ENCODE measurements around the gene C2orf42.
"Not testable (repeated sequence)": the region's sequence is repeated elsewhere in the genome, so short reads cannot be mapped to it uniquely, and the experiment has no call there.

The C2orf42 gene

DNA sequence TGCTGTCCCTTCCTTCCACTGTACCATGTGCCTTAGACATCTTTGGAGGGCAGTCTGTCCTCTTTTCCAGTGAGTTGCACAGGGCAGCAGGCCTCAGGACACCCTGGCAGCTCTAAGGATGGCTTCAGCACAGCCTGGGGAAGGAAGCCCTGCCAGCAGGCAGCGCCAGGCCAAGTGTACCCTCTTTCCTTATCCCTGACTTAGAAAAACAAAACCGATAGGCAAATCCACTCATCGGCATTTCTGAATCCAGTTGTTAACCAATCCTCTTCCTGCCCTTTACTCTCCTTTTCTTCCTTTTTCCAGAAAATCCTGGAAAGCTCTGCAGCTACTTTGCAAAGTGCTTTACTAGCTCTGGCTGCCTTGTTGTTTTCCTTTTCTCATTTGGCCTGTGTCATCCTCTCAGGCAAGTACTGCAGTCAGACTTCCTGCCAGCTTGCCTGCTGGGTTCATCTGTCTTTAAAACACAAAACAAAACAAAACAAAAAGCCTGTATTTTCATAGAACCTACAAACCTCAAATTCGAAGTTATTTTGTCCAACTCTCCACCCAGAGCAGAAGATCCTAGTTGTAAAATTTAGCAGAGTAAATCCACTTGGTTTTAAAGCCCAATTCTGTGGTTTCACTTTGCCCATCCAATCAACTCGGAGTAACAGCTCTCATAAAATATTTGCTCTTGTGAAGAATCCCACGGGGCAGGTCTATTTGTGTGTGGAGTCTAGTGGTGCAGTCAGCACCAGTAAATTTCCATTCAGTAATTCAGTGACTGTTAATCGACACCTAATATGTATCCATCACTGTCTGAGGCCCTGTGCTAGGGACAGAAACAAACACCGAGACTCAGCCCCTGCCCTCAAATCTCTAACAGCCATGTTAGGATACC lies 58.3 kb downstream of the C2orf42 start:
- no peak for DNase-seq (ENCODE audit: low read depth, low spot score)

DNA sequence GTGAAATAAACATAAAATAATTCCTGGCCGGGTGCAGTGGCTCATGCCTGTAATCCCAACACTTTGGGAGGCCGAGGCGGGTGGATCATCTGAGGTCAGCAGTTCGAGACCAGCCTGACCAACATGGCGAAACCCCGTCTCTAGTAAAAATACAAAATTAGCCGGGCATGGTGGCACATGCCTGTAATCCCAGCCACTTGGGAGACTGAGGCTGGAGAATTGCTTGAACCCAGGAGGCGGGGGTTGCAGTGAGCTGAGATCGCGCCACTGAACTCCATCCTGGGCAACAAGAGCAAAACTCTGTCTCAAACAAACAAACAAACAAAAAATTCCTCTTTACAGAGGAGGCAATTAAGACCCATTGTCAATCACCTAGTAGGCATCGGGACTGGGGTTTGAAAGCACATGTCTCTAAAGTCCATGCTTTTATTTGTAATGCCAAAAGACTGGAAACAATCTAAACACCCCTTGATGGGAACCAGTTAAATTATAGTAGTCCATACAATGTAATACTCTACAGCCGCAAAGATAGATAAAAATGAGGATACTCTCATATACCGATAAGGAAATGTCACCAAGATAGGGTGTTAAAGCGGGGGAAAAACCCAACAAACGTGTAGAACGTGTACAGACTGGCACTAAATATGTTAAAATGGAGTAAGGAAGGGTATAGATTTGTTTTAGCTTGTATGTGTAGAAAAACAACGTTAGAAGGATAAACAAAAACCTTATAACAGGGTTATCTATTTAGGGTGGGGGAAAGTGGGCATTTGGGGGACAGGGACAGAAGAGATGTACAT lies 59.3 kb downstream of the C2orf42 start:
- DNase-seq (ENCODE audit: low read depth, low spot score), result not testable (repeated sequence)

DNA sequence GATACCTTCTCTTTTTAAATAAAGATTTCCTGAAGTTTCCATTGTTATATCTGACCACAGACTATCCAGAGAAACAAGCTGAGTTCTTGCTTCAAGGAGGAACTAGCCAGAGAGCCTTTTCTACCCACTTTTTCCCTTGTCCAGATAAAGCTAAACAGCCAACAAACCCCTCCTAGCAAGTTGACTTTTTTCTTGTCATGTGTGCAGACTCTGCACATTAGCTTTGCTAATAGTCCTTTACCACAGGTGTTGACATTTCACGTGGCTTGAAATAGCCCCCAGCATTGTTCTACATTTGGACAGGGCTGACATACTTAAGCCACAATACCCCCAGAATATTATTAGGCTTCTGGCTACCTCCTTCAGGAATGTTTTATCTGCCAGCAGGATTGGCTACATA lies 62.8 kb downstream of the C2orf42 start:
- DNase-seq (ENCODE audit: low read depth, low spot score), result no peak

DNA sequence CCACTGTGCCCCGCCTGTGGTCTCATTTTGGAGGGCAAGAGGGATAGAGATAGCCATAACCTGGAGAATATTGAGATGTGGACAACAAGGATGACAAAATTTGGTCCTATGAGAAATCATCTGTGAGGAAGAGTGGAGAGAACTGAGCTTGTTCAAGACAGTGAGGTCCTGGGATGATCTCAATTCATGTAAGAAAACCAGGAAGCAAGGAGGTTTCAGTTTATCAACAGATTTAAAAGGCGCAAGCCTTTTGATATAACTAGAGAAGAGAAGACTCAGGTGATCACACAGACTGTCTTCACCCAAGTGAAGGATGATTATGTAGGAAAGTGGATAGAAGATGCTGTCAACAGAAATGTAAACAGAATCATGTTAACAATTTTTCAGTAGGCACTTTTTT lies 64.4 kb downstream of the C2orf42 start:
- no peak for DNase-seq (ENCODE audit: low read depth, low spot score)

DNA sequence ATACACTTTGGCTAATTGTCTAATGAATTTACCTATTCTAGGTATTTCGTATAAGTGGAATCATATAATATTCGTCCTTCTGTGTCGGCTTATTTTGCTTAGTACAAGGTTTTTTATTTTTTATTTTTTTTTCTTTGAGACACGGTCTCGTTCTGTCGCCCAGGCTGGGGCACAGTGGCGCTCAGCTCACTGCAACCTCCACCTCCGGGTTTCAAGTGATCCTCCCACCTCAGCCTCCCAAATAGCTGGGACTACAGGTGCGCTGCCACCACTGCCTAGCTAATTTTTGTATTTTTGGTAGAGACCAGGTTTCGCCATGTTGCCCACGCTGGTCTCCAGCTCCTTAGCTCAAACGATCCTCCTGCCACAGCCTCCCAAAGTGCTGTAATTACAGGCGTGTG lies 65.3 kb downstream of the C2orf42 start:
- DNase-seq (ENCODE audit: low read depth, low spot score), result no peak

DNA sequence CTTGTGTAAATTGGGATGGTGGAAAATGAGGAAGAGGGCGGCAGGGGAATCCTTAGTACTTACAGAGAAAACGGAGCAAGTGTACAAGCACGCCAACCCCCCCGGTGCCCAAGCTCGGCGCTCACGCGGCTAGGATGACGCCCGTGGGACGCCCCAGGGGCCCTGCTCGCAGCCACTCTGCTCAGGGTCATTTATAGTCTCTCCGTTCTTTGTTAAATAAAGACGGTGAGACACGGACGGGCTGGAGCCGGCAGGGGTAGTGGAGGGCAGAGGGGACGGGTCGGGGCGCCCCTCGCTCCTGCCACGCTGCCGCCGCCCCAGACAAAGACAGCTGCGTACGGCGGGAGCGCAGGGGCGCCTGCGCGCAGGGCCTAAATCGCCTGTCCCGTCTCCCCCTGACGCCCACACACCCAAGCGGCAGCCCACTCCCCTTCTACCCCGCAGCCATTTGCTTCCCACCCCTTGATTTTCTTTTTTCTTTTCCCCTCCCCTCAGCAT lies 65.8 kb downstream of the C2orf42 start:
- no peak for DNase-seq (ENCODE audit: low read depth, low spot score)

DNA sequence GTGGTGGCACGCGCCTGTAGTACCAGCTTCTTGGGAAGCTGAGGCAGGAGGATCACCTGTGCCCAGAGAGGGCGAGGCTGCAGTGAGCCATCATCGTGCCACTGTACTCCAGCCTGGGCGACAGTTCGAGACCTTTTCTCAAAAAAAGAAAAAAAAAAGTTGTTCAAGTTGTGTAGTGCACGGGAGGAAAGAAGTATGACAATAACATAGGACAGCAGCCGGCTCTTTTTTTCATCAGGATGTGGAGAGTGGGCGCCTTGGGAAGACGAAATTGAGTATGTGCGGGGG lies 67.0 kb downstream of the C2orf42 start:
- DNase-seq (ENCODE audit: low read depth, low spot score), result no peak

DNA sequence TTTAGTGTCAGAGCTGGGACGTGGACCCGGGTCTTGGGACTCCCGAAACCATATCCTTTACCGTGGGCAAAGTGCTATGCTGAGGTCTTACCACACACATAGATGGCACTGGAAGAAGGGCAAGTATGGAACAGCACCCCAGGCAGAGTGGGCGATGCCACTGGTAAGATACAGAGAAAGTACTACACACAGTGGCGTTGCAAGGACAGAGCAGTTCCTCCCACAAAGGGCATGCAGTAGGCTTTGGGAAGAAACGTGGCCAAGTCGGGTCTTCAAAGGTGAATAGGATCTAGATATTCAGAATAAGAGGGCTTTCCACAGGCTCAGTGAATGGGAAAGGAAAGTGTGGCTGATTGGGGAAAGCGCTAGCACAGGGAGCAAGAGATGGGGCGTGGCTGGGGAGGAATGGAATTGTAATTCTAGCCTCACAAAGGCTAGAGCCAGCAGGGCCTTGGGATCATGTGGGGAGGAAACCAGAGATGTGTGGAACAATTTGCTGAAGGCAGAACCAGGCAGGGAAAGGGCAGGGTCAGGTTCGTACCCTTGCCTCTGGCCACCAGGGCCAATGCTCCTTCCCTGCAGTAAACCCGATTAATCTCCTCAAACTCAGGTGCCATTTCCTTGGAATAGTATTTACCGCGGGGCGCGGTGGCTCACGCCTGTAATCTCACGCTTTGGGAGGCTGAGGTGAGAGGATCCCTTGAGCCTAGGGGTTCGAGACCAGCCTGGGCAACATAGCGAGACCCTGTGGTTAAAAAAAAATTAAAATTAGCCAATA lies 67.6 kb downstream of the C2orf42 start:
- peak; percentile 88 for DNase-seq (ENCODE audit: low read depth, low spot score)

DNA sequence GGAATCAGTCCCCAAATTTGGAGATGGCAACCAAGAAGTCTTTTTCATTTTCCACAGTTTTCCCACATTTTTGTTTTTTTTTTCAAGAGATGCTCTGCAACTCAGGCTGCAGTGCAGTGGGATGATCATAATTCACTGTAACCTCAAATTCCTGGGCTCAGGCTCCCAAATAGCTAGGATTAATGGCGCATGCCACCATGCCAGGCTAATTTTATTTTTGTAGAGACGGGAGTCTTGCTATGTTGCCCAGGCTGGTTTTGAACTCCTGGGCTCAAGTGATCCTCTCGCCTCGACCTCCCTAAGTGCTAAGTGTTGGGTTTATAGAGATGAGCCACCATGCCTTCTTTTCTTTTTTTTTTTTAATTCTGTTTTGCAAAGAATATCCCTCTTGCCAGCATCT lies 68.3 kb downstream of the C2orf42 start:
- DNase-seq (ENCODE audit: low read depth, low spot score), result no peak

DNA sequence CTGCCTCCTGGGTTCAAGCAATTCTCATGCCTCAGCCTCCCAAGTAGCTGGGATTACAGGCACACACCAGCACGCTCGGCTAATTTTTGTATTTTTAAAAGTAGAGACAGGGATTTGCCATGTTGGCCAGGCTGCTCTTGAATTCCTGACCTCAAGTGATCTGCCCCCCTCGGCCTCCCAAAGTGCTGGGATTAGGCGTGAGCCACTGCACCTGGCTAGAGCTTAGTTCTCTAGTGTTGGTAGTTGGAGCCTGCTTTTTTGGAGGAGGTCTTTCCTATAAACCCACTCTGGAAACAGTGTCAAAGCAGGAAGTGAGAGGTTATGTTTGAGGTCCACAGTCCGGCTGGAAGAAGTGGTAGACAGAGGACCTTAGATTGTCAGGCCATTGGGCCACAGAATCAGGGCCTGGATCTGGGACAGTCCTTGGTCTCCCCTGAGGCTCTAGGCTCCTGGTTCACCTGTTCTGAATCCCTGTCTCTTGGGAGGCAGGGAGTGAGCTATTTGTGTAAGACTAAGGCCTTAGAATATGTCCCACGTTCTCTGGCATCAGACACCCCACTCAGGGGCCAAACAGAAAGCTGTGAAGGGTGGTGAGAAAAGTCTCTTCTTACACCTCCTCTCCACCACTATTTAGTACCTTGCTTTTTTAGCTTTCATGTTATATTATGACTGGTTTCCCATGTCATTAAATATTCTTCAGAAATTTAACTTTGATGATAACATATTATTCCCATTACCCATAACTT lies 69.0 kb downstream of the C2orf42 start:
- DNase-seq (ENCODE audit: low read depth, low spot score), result no peak

DNA sequence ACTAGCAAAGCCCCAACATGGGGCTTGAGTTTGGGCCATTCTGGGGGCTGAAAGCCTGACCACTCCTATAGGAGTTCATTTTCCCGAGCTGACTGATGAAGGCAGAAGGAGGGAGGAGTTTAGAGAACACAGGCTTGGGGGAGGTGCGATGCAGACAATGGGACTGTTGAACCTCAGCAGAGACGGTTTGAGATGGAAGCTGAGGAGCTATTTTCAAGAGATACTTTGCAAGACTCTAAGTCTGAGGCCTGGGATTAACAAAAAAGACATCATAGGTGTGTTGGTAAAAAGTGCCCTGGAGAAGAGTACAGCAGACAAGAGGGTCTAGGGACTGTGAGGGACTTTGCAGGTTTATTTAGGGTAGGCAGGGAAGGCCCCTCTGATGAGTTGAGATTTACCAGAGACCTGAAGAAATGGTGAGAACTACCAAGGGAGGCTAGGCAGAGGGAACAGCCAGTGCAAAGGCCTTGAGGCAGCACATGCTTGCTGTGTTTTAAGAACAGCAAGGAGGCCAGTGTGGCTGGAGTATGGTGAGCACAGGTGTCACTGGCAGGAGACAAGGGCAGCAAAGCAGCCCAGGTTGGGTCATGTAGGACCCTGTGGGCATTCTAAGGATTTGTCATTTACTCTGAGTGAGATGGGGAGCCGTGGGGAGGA lies 71.9 kb downstream of the C2orf42 start:
- peak; percentile 69 for DNase-seq (ENCODE audit: low read depth, low spot score)

DNA sequence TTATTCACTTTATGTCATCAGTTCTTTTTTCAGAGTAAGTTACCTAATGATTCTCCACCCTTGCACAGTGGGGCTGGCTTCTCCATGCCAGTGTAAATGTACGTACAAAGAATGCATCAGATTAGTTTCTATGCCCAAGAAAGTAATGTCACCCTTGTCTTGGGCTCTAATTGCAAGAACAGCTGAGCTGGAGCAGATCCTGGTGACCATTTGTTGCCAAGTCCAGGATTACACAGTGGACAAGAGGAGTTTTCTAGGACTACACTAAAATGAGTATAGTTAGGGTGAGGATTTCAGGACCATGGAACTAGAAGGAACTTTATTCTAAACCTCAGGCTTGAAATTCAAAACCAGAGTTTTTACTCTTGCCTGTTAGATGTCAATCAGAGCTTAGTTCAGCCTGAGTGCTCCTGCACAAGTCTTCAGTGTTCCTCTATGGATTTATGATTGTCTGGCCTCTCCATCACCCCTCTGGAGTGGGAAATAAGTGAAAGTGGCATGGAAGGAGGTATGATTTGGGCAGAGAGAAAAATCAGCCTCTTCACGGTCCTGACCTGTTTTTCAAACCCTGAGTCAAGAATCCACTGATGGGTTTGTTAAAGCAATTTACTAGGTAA lies 73.8 kb downstream of the C2orf42 start:
- no peak for DNase-seq (ENCODE audit: low read depth, low spot score)

DNA sequence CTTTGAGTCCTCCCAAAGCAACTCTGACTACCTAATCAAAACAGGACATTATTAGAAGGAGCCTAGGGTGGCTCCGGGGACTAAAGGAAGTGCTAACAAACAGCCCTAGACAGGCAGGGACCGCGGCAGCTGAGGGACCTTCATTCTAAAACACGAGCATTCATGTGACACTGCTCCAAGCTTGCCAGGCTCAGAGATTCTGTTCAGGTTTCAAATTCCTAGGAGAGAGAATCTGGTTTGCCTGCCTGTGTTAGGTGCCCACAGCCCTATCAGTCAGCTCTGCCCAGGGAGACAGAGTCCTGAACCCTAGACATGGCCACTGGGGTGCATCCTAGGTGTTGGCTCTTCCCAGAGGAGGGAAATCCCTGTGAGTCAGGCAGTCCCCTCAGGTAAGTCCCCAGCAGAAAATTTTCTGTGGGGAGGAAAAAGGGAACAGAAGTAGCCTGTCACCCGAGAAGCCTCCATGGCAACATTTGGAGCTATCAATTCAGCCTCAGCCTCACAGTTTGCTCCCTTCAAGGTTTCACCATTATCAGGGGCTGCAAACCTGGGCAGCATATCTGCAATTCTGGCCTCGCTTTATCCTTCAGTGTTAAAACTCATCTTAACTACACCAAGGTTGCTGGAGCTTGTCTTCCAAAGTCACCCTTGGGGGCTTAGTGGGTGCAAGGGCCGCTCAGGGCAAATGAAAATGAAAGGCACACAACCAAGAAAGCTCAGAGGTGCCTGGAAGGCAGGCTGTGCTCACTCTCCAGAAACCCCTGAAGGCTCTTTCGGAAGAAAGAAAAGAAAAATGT lies 75.0 kb downstream of the C2orf42 start:
- DNase-seq (ENCODE audit: low read depth, low spot score), result no peak

DNA sequence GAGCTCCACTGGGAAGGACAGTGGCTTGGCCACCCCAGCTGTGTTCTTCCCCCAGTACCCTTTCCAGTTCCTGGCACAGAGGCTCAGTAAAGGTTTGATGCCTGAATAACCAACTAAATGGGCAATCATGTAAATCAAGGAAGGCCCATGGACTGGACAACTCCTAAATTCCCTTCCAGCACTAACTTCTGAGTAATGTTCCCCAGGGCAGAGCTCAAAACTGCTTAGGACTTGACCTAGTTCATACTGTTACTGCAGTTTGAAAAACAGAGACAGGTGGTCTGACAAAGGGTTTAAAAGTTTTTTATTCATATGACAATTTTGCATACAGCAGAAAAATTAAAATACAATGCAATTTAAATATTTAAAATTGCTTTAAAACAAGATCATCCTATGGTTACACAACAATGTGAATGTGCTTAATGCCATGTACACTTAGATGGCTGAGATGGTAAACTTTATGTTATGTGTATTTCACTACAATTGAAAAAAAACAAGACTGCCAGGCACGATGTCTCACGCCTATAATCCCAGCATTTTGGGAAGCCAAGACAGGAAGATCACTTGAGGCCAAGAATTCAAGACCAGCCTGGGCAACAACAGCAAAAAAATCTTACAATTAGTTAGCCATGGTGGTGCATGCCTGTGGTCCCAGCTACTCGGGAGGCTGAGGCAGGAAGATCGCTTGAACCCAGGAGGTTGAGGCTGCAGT lies 77.3 kb downstream of the C2orf42 start:
- DNase-seq (ENCODE audit: low read depth, low spot score), result no peak

DNA sequence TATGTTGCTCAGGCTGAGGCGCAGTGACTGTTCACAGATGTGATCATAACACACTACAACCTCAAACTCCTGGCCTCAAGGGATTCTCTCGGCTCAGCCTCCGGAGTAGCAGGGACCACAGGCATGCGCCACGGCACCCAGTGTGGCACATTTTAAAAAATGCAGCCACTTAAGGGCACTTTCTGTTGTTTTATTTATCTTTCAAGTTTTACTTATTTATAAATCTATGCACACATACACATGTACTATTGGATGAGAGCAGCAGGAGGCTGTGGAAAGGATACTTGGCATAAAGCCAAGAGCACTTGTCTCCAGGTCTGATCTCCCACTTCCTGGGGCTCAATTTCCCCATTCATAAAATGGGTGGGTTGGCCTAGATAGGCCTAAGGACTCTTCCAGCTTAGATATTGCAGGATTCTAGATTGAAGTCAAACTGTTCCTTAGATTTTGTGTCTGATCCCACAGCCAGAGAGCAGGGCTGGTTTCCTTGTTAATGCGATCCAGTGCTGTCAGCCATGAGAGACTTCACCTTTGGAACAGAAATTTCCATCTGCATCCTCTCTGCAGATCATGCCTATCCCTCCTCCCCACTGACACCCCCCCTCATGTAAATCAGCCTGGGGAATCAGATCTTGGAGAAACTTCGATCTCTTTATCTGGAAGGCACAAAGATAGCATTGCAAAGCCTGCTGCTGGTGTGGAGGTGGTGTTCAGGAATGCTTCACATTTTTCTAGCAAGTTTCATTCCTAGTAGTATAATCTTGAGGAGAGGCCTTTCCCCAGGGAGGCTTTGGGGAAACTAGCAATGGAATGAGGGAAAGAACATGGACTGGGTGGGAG lies 78.8 kb downstream of the C2orf42 start:
- DNase-seq (ENCODE audit: low read depth, low spot score), result no peak

DNA sequence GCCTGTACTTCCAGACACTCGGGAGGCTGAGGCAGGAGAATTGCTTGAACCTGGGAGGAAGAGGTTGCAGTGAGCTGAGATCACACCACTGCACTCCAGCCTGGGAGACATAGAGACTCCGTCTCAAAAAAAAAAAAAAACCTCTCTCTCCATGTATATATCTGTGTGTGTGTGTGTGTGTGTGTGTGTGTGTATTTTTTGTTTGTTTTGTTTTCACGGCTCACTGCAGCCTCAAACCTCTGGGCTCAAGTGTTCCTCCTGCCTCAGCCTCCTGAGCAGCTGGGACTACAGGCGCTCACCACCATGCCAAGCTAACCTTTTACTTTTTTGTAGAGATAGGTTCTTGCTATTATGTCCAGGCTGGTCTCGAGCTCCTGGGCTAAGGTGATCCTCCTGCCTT lies 80.4 kb downstream of the C2orf42 start:
- DNase-seq (ENCODE audit: low read depth, low spot score), result not testable (repeated sequence)

DNA sequence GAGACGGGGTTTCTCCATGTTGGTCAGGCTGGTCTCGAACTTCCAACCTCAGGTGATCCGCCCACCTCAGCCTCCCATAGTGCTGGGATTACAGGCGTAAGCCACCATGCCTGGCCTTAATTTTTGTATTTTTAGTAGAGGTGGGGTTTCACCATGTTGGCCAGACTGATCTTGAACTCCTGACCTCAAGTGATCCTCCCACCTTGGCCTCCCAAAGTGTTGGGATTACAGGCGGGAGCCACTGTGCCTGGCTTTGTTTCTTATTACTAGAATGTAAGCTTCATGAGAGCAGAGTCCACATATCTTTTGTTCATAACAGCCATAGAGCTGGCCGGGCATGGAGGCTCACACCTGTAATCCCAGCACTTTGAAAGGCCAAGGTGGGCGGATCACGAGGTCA lies 84.7 kb downstream of the C2orf42 start:
- not testable (repeated sequence) for DNase-seq (ENCODE audit: low read depth, low spot score)

All from iPS DF 19.7 (cell line).